Mucosa of descending colon (tissue), 3 donors: ENCODE results near the gene TRABD2A. TPM values are rescaled to one million over a fixed set of nuclear protein-coding genes. Genes with fewer than 3 reads are reported as not detected.

Experiments
- ATAC-seq: fragments of 200-7000 bp; cut with Tn5 transposase; one replicate; pipeline ENCODE4 v1.9.1; 2020; ENCODE audit warnings: mild to moderate bottlenecking, moderate library complexity
- DNase-seq, 3 donors: peaks; one replicate each; pipeline ENCODE4 v3.0.0-alpha.2; 2020
- H3K36me3 ChIP-seq: fragments of 200-600 bp; one replicate; pipeline ENCODE4 v1.8.0; 2021; ENCODE audit warnings: low read depth, mild to moderate bottlenecking
- H3K4me1 ChIP-seq: fragments of 200-600 bp; one replicate; pipeline ENCODE4 v1.8.0; 2021; ENCODE audit warnings: low read depth, mild to moderate bottlenecking
- H3K4me3 ChIP-seq: fragments of 200-600 bp; one replicate; pipeline ENCODE4 v1.8.0; 2021; ENCODE audit warnings: mild to moderate bottlenecking
- H3K9me3 ChIP-seq: fragments of 200-600 bp; one replicate; pipeline ENCODE4 v1.8.0; 2021; ENCODE audit warnings: mild to moderate bottlenecking
- CTCF ChIP-seq: fragments of 200-600 bp; IDR thresholded peaks from one replicate; pipeline ENCODE4 v1.8.0; 2022; ENCODE audit warnings: antibody characterized with exemption, mild to moderate bottlenecking
- intact Hi-C, 2 donors: fragments of 100-400 bp; cut with DNase I in 1 of 2; cut with micrococcal nuclease in 1 of 2; formaldehyde crosslinking; loops; one replicate each; pipeline versions ENCODE4 v1.11.0 to v1.11.1; 2022; cut with DNase I, micrococcal nuclease
- total RNA-seq, 3 donors: library from RNA; stranded (reverse); fragmentation: NEBNext Ultra II Directional in 2 of 3; extraction: Animal tissue kit (Norgen Biotek cat#: 25700) in 2 of 3; gene quantifications; one replicate each; pipeline versions ENCODE4 v1.2.1 to v1.2.4, GENCODE V29; 2021 to 2023
- donor health status: DM: no; HTN: no; CAD: no; lungs with moderate emphysema.
- donor health status: DM: no; HTN: no; CAD: no.
- donor health status: DM: no; HTN: yes; CAD: no.

Gene TRABD2A
- total RNA-seq, 3 donors from 2014 or later = 40.2 to 132 (median 63.2) TPM

- H3K9me3 ChIP-seq = peaks cover 10% of the 10 kb centered on the region
- intact Hi-C loops = no loop called here
- no peak overlapping the region for H3K4me3 ChIP-seq
- no peak for TF ChIP-seq CTCF
- no peaks in the 10 kb centered on the region for H3K36me3 ChIP-seq
- no peak for ATAC-seq
- DNase-seq = no peak
- H3K4me1 ChIP-seq = no peaks in the 10 kb centered on the region
Observed at GRCh38 chr2:84805250-84805958, 75.5 kb downstream of the TRABD2A start.

- DNase-seq (no peak), ATAC-seq (no peak)
- no peaks in the 10 kb centered on the region for H3K36me3 ChIP-seq
- H3K4me1 ChIP-seq = no peaks in the 10 kb centered on the region
- TF ChIP-seq CTCF = no peak
- intact Hi-C loops = no loop called here
- H3K4me3 ChIP-seq = no peak overlapping the region
- H3K9me3 ChIP-seq = peaks cover 10% of the 10 kb centered on the region
Observed at GRCh38 chr2:84801811-84802210, 79.1 kb downstream of the TRABD2A start.

GRCh38 chr2:84800194-84800805 is 80.6 kb downstream of the TRABD2A start:
- H3K4me3 ChIP-seq = no peak overlapping the region
- no peak for DNase-seq
- H3K9me3 ChIP-seq = peaks cover 10% of the 10 kb centered on the region
- H3K4me1 ChIP-seq = no peaks in the 10 kb centered on the region
- intact Hi-C loops = no loop called here
- H3K36me3 ChIP-seq = no peaks in the 10 kb centered on the region
- no peak for TF ChIP-seq CTCF
- no peak for ATAC-seq

GRCh38 chr2:84799772-84800171 is 81.1 kb downstream of the TRABD2A start:
- Histone ChIP-seq H3K36me3 (no peaks in the 10 kb centered on the region), H3K4me1 (no peaks in the 10 kb centered on the region), H3K4me3 (no peak overlapping the region), H3K9me3 (peaks cover 10% of the 10 kb centered on the region)
- DNase-seq = no peak
- ATAC-seq = no peak
- no peak for TF ChIP-seq CTCF
- intact Hi-C loops = no loop called here

GRCh38 chr2:84797271-84797670 is 83.6 kb downstream of the TRABD2A start:
- peaks cover 6% of the 10 kb centered on the region for H3K9me3 ChIP-seq
- TF ChIP-seq CTCF = no peak
- intact Hi-C loops = no loop called here
- no peaks in the 10 kb centered on the region for H3K4me1 ChIP-seq
- H3K4me3 ChIP-seq = no peak overlapping the region
- no peaks in the 10 kb centered on the region for H3K36me3 ChIP-seq
- no peak for DNase-seq
- ATAC-seq = no peak
